ENCODE results near the gene ACSF3.

GRCh38 chr16:89102041-89102471 is 8.4 kb downstream of the ACSF3 start:
- TF ChIP-seq CTCF (IDR thresholded peaks at IDR 0.05; ENCODE audit: poor library complexity), result no peak
- no peak for TF ChIP-seq EZH2 (IDR thresholded peaks at IDR 0.05; ENCODE audit: borderline replicate concordance)

Measured in hepatocyte (in vitro differentiated cells).